Measurements from ENCODE around the gene EXD1. TPM values are rescaled to one million over a fixed set of nuclear protein-coding genes. Genes with fewer than 3 reads are reported as not detected.

Gene EXD1
- total and polyA plus RNA-seq, 9 of the 15 experiments (the other 6 are each of a cell fraction or from before 2014, with no cell fraction given): not detected

- TF ChIP-seq RREB1 (CRISPR knock-in tag; IDR thresholded peaks at IDR 0.05) (no peak), E2F1 (CRISPR knock-in tag; IDR thresholded peaks at IDR 0.05) (no peak)
Measured at GRCh38 chr15:41259546-41260189, 29.1 kb upstream of the EXD1 start (continued).

Data from K562 (cell line).